Measurements from ENCODE around the gene CSTF2T.

Gene CSTF2T

DNA sequence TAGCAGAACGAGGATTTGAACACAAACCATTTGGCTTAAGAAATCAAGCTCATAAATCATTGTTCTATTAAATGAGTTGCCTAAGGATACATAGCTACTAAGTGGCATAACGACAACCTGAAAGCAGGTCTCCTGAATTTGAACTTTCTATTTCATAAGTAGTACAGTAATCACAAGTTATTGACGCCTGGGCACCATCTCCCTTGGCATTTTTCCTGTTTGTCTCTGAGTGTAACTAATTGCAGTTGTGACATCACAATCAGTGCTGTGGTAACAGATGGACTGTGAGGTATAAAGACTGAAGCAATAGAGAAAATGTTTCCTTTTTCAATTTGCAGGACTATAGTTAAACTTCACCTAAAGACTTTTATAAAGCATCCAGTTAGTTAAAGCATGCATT lies 6.4 kb upstream of the CSTF2T start:
- H3K36me3 ChIP-seq (ENCODE audit: control insufficient read depth, insufficient read depth, low read length), result no peaks in the 10 kb centered on the region
- H3K79me2 ChIP-seq, result no peaks in the 10 kb centered on the region
- H3K9ac ChIP-seq, result no peak overlapping the region
- TF ChIP-seq, protein P1, sequence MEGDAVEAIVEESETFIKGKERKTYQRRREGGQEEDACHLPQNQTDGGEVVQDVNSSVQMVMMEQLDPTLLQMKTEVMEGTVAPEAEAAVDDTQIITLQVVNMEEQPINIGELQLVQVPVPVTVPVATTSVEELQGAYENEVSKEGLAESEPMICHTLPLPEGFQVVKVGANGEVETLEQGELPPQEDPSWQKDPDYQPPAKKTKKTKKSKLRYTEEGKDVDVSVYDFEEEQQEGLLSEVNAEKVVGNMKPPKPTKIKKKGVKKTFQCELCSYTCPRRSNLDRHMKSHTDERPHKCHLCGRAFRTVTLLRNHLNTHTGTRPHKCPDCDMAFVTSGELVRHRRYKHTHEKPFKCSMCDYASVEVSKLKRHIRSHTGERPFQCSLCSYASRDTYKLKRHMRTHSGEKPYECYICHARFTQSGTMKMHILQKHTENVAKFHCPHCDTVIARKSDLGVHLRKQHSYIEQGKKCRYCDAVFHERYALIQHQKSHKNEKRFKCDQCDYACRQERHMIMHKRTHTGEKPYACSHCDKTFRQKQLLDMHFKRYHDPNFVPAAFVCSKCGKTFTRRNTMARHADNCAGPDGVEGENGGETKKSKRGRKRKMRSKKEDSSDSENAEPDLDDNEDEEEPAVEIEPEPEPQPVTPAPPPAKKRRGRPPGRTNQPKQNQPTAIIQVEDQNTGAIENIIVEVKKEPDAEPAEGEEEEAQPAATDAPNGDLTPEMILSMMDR (IDR thresholded peaks at IDR 0.05), result no peak
- H3K4me3 ChIP-seq (ENCODE audit: low read depth, low read length), result no peak overlapping the region
- H3K4me1 ChIP-seq, result no peaks in the 10 kb centered on the region
- H3K27me3 ChIP-seq (ENCODE audit: control insufficient read depth, insufficient read depth, low read length), result no peaks in the 10 kb centered on the region
- H2AFZ ChIP-seq, result no peak overlapping the region
- H3K4me2 ChIP-seq (ENCODE audit: low read length), result no peak overlapping the region
- no peak overlapping the region for H3K27ac ChIP-seq
- no peaks in the 10 kb centered on the region for H3K9me3 ChIP-seq (ENCODE audit: control insufficient read depth, low read length)

DNA sequence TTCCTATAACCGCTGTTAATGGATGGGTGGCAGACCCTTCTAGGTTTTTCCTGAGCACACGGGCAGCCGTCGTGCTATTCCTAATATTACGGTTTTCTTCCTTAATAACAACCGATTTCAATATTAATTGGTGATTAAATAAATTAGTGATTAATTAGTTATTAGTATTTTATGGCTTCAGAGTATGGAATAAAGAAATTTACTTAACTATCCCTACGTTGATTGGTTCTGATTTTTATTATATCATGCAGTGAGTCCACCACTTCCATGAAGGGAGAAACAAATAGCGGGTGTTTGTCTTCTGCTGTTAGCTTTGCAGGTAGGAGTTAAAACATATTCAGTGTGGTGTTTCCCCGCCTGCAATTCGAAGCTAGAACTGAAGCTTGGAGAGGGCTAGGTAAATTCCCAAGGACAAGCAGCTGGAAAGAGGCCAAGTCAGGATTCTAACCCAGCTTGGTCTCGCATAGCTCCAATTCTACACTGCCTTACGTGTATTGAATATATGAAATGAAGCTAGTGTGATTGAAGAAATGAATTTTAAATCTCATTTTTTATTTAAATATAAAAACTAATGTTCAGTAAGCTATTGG lies 928 bp upstream of the CSTF2T start:
- Histone ChIP-seq H3K27me3 (ENCODE audit: control insufficient read depth, insufficient read depth, low read length) (no peaks in the 10 kb centered on the region), H3K36me3 (ENCODE audit: control insufficient read depth, insufficient read depth, low read length) (no peaks in the 10 kb centered on the region), H2AFZ (peak overlapping the region; percentile 87), H3K9me3 (ENCODE audit: control insufficient read depth, low read length) (no peaks in the 10 kb centered on the region), H3K9ac (peak overlapping the region; percentile 7), H3K79me2 (peaks cover 15% of the 10 kb centered on the region), H3K27ac (peak overlapping the region; percentile 92), H3K4me3 (ENCODE audit: low read depth, low read length) (peak overlapping the region; percentile 87), H3K4me1 (peaks cover 12% of the 10 kb centered on the region), H3K4me2 (ENCODE audit: low read length) (peak overlapping the region; percentile 93)
- TF ChIP-seq, protein P1 (IDR thresholded peaks at IDR 0.05), result no peak

DNA sequence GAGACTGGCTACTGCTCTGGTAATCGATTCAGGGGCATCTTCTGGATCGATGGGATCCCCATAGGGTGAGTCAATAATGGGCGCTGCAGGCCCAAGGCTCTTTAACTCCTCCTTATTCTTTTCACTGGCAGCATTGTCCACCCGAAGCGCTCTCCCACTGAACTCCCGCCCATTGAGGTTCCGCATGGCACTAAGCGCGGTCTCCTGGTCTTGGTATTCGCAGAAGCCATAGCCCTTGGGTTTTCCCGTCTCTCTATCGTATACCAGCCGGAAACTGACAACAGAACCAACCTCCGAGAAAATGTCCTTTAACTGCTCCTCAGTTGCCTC lies 285 bp downstream of the CSTF2T start:
- H3K36me3 ChIP-seq (ENCODE audit: control insufficient read depth, insufficient read depth, low read length), result no peaks in the 10 kb centered on the region
- no peaks in the 10 kb centered on the region for H3K27me3 ChIP-seq (ENCODE audit: control insufficient read depth, insufficient read depth, low read length)
- TF ChIP-seq, protein P1 (IDR thresholded peaks at IDR 0.05), result no peak
- peaks cover 12% of the 10 kb centered on the region for H3K4me1 ChIP-seq
- peak overlapping the region; percentile 92 for H3K27ac ChIP-seq
- H3K79me2 ChIP-seq, result peaks cover 15% of the 10 kb centered on the region
- H3K9ac ChIP-seq, result peak overlapping the region; percentile 4
- H2AFZ ChIP-seq, result peak overlapping the region; percentile 87
- H3K4me3 ChIP-seq (ENCODE audit: low read depth, low read length), result peak overlapping the region; percentile 87
- H3K9me3 ChIP-seq (ENCODE audit: control insufficient read depth, low read length), result no peaks in the 10 kb centered on the region
- peak overlapping the region; percentile 93 for H3K4me2 ChIP-seq (ENCODE audit: low read length)

DNA sequence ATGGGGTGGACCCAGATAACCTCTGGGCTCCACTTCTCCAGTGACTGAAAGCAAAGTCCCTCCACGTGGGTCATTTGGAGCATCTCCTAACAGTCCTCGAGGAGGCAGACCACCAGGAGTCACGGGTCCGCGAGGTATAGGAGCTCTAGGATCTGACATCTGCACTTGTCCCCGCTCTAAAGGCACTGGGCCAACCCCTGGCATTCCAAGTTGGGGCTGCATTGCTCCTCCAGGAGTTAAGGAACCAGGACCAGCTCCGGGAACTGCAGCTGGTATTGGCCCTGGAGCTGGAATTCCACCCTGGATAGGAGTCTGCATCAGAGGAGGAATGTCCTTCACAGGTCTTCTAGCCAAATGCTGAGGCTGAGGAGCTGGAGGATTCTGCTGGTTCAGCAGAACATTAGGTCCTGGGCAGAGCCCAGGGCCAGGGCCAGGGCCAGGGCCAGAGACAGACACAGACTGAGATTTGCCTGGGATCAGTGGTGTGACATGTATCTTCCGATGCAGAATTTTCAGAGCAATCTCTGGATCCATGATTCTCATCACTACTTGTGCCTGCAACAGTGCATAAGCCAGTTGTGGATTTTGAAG lies 827 bp downstream of the CSTF2T start:
- no peaks in the 10 kb centered on the region for H3K36me3 ChIP-seq (ENCODE audit: control insufficient read depth, insufficient read depth, low read length)
- peaks cover 12% of the 10 kb centered on the region for H3K4me1 ChIP-seq
- peak overlapping the region; percentile 93 for H3K4me2 ChIP-seq (ENCODE audit: low read length)
- no peak overlapping the region for H3K9ac ChIP-seq
- peak overlapping the region; percentile 87 for H2AFZ ChIP-seq
- peak overlapping the region; percentile 87 for H3K4me3 ChIP-seq (ENCODE audit: low read depth, low read length)
- peaks cover 15% of the 10 kb centered on the region for H3K79me2 ChIP-seq
- peak overlapping the region; percentile 92 for H3K27ac ChIP-seq
- H3K27me3 ChIP-seq (ENCODE audit: control insufficient read depth, insufficient read depth, low read length), result no peaks in the 10 kb centered on the region
- no peaks in the 10 kb centered on the region for H3K9me3 ChIP-seq (ENCODE audit: control insufficient read depth, low read length)
- TF ChIP-seq, protein P1 (IDR thresholded peaks at IDR 0.05), result no peak

DNA sequence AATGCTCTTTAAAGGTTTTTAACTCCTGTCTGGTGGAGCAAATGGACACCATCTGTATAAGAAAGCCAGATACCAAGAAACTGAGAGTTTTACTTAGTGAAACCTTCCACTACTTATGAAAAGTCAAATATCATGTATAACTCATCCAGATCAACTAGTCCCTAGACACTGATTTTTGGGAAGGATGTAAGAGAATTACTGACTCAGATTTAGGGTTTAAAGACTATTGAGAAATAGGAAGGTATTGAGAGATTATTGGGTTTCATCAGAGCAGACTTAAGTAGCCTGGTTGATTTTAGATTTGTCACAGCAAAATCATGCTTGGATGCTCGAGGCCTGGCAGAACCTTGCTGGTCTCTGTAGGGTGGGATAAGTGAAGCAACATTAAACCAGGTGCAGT lies 3.1 kb downstream of the CSTF2T start:
- TF ChIP-seq, protein P1 (IDR thresholded peaks at IDR 0.05), result no peak
- no peaks in the 10 kb centered on the region for H3K36me3 ChIP-seq (ENCODE audit: control insufficient read depth, insufficient read depth, low read length)
- peaks cover 12% of the 10 kb centered on the region for H3K4me1 ChIP-seq
- no peak overlapping the region for H3K4me2 ChIP-seq (ENCODE audit: low read length)
- H3K27me3 ChIP-seq (ENCODE audit: control insufficient read depth, insufficient read depth, low read length), result no peaks in the 10 kb centered on the region
- H3K4me3 ChIP-seq (ENCODE audit: low read depth, low read length), result no peak overlapping the region
- no peak overlapping the region for H3K27ac ChIP-seq
- H2AFZ ChIP-seq, result no peak overlapping the region
- H3K9ac ChIP-seq, result no peak overlapping the region
- peaks cover 15% of the 10 kb centered on the region for H3K79me2 ChIP-seq
- H3K9me3 ChIP-seq (ENCODE audit: control insufficient read depth, low read length), result no peaks in the 10 kb centered on the region

All from parathyroid adenoma (tissue), 2 donors.